NCI-H1436 treated with DMSO at 0.1 percent for 48 hours (cell line): ENCODE measurements around the gene TBPL2.
"Not testable (repeated sequence)": the region's sequence is repeated elsewhere in the genome, so short reads cannot be mapped to it uniquely, and the experiment has no call there.

ENCODE experiments used
- DNase-seq: peaks from one replicate; lab custom pipeline; 2025; lab: John Stamatoyannopoulos, UW

TBPL2 gene

DNA sequence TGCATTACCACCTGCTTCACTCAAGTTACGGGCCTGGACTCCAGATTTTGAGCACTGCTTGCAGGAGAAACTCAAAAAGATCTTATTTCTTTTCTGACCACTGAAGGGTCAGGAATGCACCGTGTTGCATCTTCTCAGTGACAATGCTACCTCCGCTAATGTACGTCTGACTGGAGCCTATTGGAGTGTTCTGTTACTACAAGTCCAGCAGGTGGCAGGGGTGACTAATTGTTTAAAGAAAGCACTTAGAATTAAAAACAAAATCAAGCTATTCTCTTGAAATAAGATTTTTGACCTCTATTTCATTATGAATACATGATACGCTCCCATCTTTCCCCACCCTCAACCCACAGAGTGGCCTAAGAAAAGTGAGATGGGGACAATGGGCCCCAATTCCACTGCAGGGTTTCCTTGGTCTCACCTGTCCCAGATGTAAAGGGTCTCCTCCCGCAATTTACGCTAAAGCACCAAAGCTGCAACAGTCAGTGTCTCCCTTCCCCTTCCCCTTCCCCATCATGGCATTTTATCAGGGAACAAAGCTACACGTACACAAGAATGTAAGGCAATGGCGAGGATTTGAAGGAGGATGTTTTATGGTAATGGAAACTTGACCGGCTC, 2.2 kb downstream of the TBPL2 start:
- DNase-seq, result no peak

DNA sequence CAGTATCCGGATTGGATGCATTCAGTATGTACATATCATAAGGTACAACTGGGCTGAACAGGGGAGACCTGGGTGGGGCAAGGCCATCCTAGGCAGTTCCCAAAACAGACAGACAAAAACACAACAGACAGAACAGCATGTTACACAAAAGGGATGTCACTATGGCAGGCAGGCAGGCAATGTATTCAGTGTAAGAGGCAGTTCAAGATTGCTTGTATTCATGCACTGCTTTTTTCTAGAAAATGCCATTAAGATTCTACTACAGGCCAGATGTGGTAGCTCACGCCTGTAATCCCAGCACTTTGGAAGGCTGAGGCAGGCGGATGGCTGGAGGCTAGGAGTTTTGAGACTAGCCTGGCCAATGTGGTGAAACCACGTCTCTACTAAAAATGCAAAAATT, 3.5 kb downstream of the TBPL2 start:
- DNase-seq, result no peak

DNA sequence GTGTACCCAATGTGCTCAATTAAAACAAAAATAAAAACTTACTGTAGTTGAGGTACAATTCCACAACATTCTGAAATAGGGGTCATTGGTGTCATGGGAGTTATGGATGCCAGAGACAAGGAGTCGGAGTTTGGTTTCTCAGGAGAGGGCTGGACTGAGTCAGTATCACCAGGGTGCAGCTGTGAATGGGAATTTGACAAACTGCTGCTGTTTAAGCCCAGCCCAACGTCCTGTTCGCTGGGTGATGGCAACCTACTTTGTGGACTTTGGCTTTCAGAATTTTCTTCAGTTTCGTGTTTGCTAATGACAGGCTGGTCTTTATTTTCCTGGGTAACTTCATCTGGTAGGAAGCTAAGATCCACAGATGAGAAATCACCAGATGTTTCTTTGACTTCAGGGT, 3.9 kb downstream of the TBPL2 start:
- no peak for DNase-seq

DNA sequence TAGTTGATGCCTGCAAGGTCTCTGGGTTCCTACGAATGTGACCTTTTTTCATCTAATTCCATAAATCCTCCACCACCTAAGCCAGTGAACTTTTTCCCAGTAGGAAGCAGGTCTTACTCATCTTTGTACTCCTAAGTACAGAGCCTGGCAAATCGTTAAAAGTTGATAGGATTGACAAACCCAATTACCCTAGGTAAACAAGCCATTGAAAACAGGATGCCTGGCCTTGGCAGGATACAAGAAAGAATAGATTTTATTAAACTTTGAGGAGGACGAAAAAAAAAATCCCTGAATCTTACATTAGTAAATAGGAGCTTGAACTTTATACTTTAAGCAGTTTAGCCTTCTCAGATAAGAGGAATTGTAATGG, 5.6 kb downstream of the TBPL2 start:
- no peak for DNase-seq

DNA sequence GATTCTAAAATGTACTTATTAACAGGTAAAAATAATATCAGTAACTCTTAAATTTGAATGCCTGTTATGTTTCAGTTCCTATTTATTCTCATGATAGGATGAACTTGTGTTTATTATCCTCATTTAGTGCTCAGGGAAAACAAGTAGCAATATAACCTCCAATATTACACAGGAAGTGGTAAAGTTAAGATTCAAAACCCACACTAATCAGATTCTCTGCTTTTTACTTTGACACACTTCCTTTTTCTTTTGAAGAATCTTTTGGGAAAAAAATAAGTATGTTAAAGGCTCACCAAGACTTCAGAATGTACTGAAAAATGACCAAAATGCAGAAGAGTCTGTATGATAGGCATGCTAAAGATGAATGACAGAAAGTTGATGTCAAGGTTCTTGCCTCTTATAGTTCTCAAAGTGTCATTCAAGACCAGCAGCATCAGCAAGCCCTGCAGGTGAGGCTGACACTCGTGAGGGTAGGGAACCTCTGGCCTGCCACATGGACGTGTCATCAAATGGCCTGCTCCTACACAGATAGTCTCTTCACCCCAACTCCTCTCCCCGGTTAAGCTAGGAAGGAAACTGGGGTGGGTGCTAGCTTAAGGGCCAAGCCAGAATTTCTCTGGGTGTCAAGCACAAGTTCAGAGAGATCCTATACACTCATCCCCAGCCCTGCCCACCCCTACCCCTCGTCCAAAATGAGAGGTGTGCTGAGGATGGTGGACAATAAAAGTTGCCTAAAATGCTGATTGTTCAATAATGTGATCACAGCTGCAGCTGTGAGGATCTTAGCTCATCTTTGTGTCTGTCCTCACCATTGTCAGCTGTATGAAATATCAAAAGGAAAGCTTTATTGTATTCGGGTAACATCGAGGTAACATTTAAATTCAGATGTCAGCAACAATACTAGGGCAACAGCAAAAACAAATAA, 6.3 kb downstream of the TBPL2 start:
- no peak for DNase-seq

DNA sequence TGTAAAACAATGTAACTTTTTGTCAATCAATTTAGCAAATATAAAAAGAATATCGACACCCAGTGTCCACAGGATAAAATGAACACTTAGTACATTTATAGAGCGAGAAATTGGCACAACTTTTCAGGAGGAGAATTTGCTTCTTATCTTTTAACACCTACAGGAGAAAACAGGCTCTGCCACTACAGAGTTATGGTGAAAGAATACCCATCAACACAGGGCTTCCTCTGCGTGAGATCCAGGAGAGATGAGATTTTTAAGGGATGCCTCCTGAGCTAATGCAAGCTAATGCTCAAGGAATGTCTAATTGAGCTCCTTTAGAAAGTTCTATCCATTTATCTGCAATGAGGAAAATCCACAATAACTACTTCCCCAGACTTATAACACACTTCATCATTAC, 7.8 kb downstream of the TBPL2 start:
- DNase-seq, result no peak

DNA sequence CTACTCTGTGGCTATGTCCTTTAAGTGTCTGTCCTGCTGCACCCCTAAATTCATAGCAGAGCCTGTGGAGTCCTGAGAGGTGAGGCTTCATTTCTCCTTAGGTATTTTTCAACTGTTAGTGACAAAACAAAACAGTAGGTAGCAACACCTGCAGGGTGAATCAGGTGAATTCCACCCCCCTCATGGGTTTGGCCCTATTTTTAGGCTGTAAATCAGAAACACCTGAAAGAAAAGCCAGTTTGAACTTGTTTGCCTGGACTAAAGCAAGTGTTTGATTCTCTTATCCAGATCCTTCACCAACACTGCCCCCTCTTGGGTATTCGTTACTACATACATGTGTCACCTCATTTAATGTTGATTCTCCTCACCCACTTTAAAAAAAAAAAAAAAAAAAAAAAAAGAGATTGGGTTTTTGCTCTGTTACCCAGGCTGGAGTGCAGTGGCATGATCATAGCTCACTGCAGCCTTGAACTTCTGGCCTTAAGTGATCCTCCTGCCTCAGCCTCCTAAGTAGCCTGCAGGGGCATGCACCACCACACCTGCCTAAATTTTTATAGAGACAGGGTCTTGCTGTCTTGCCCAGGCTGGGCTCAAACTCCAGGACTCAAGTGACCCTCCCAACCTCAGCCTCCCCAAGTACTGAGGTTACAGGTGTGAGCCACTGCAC, 10.3 kb downstream of the TBPL2 start:
- no peak for DNase-seq

DNA sequence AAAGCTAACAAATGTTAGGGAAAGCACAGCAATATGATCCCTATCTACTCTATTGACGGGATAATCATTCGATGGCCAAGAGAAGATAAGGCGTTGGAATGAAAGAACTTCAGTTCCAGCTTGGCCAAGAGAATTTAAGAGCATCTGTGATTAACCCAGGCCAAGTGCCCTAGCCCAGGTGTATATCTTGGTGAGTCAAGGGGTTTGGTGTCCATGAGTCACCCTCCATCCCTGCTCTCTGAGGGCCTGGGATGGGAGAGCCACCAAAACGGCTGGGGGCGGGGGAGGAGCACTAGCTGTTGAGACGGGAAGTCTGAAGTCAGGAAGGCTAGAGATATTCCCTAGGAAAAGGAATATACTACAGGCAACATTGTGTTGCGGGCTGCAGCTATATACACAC, 13.0 kb downstream of the TBPL2 start:
- no peak for DNase-seq

DNA sequence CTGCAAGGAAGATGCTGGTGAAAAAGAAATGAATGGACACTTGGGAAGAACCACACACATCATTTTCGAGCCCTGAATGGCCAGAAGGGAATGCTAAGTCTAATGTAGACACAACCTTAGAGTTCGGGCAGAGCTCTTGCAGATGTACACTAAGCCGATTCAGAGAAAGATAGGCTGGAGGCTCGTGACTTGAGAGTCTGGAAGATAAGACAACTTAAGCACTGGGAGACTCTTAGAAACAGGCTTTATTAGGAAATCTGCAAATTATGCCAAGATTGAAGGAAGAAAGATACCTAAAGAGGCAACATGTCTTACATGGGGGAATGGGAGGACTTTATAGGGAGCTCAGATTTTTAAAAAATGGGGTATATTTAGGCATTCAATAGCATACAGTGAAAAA, 13.5 kb downstream of the TBPL2 start:
- DNase-seq, result no peak

DNA sequence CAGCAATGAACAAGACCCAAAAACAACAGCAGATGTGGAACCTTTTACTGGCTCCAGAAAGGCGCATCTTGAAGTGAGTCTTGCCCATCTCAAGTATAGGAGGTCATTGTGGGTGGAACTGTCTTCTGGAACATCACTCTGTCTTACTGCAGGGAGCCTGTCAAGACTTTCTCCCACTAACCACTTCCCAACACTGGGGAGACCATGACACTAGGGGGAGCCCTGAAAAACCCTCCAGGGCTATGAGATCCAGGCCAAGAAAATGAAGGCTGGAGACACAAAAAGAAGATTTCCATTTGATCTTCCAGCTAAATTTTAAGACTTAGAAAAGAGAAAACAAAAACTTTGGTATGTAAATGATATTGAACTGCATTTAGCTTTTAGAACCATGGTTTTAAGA, 15.3 kb downstream of the TBPL2 start:
- DNase-seq, result no peak

DNA sequence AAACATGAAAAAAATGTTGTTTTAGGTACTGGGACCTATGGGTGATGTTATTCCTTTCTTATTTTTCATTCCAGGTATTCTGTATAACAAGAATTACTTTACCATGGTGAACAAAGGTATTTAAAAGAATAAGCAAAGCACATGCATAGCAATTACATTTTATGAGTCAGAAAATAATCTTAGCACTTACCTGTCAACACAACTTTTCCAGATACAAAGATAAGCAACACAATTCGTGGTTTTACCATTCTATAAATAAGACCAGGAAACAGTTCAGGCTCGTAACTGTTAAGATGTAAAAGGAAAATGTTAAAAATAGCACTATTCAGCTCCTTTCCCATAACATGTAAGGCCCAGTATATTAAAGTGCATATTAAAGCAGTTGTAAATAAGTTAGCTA, 16.4 kb downstream of the TBPL2 start:
- DNase-seq, result no peak

DNA sequence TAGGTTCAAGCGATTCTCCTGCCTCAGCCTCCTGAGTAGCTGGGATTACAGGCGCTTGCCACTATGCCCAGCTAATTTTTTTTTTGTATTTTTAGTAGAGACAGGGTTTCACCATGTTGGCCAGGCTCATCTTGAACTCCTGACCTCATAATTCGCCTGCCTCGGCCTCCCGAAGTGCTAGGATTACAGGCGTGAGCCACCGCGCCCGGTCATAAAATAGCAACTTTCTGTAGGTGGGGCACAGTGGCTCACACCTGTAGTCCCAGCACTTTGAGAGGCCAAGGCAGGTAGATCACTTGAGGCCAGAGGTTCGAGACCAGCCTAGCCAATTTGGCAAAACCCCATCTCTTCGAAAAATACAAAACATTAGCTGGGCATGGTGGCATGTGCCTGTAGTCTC, 18.1 kb downstream of the TBPL2 start:
- DNase-seq, result not testable (repeated sequence)

DNA sequence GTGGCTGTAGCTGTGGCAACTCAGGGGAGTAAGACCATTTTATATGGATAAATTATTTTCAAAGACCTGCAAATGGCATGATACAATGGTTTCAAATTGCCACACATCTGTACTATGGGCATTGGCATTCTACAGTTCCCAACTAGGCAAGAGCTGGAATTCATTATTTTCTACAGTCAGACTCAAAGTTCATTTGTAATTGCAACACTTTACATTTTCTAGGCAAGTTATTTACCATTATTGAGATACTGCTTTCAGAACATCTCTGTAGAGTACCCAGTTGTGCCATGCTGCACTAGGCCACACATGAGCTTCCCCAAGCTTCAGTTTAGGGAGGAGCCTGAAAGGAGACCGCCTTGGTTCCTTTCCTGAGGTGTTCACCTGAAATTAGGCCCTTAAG, 20.8 kb downstream of the TBPL2 start:
- no peak for DNase-seq

DNA sequence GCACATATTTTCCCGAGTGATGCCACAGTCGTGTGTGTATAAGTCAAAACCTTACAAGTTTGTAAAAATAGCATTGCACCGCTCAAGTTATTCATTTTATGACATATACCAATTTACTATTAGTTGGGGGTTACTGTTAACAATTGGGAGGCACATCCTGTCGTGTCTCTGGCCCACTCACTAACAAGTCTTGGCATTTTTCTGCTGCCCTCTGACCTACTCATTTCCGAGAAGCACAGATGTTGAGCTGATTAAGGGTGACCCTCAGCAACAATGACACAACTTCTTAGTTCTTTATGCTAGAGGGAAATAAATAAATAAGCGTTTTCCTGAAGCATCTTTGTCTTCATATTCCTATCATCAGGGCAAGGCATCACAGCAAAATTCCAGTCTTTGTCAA, 22.0 kb downstream of the TBPL2 start:
- no peak for DNase-seq

DNA sequence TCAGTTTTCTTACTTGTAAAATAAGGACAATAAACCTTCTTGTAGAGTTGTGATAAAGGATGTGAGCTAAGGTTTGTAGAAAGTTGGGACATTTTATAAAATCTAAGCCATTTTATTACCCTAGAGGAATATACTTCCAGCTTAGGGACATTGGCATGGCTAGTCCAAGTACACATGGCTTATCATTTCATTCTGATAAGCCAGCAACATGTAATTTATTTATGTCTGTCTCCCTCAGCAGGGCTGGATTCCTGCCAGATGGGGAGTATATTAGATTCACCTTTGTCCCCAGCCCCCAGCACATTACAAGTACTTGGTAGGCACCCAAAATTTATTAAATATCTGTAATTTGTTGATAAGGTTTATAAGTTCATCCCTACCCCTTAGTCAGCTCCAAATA, 22.5 kb downstream of the TBPL2 start:
- DNase-seq, result no peak

DNA sequence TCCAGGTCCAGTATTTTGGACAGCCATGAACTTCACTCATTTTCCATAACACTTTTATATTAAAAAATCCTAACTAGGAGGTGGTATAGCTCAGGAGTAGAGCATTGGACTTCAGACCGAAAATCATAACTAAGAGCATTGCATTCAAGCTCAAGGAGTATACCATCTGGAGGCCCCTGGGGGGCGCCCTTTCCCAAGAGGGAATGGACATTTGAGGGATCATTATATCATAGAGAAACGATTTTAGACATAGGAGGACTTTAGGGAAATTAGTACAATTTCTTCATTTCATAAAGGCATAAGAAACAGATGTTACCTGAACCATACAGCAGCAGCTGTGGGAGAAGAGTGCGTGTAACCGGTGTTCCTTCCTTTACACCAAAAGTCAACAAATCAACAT, 23.6 kb downstream of the TBPL2 start:
- DNase-seq, result no peak

DNA sequence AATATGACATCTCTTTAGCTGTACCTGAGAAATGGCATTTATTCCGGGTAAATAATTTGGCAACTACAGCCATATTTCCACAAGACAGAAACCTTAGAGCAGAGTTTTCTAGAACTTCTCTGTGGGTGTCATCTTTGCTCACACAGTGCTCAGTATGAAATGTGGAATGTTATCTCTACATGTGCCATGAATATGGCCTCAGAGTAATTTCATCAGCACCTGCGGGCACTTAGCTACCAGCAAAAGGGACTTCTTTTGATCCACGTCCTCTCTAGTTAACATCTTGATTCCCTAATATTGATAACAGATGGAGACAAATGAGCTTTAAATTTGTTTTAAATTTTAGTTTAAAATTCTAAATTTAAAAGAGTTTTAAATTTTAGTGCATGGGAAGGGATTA, 25.9 kb downstream of the TBPL2 start:
- no peak for DNase-seq

DNA sequence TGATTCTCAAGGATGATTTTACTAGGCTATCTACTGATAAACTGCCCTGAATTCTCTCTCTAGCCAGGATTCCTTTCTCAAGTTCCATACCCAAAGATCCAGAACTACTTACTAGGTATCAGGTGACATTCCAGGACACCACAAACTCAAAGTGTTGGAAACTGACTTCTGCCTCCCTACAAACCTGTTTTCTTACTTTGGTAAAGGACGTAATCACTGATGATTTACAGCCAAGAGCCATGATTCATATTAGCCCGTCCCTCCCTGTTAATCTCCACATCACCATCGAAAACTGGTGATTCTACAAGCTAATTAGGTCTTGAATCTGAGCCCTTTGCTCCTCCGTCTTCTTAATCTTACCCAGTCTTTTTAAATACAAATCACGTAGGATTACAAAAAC, 27.7 kb downstream of the TBPL2 start:
- no peak for DNase-seq

DNA sequence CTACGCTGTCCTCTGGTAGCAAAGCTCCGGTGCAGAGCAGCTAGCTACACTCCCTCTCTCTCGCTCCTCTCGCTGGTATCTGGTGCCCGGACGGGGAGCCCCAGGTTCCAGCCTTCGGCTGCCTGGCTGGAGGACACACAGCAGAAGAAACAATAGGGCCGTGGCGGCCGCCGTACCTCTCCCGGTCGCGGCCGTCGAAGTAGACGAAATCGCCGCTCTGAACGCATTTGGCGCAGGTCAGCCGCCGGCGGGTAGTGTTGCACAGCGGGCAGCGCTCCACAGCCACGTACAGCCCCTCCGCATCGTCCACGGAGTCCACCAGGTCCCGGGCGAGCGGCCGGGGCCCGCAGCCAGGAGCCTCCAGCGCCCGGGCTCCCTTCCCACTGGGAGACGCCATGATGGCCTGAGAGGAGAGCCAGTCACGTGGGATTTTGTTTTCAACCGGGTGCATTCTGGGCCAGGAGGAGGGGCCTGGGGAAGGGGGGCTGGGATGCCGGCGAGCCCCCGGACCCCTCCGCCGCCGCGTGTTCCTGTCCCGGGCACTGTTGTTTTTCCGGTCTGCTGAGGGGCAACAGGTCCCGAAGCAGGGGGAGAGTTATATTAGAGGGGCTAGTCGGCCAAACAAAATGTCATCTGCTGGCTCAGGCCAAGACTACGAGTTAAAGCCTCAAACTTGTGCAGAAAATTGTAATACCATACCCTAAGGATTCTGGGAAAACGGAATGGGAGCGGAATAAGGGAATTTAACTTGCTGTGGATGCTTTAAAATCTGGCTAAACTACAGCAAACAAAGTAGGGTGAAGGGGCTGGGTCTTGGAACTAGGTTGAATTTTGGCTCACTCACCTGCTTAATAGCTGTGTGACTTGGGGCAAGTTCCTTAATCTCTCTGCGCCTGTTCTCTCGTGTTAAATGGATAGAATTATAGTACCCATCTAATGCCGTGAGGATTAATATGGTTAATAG, 28.7 kb downstream of the TBPL2 start, which contains the start of gene ATG14:
ATG14 (minus strand) TSS at position 405 of the 964 bp plus-strand sequence; CDS start at position 397, 8 bp downstream.
- DNase-seq, result no peak

DNA sequence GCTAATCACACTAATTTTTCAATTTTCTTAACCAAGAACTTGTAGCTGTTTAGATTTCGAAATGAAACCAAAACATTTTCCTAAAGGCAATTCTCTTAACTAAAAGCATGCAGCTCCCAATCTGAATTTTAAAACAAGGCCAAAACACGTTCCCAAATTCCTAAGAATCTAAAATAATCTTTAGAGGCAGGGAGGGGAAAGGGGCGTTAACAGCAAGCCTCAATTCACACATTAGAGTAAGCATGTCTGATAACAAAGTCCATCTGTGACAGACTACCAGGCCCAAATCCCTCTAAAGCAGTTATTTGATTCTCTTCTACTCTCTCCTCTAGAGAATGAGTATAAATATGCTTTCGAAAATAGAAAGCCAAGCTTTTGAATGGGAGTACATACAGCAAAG, 29.5 kb downstream of the TBPL2 start:
- no peak for DNase-seq

DNA sequence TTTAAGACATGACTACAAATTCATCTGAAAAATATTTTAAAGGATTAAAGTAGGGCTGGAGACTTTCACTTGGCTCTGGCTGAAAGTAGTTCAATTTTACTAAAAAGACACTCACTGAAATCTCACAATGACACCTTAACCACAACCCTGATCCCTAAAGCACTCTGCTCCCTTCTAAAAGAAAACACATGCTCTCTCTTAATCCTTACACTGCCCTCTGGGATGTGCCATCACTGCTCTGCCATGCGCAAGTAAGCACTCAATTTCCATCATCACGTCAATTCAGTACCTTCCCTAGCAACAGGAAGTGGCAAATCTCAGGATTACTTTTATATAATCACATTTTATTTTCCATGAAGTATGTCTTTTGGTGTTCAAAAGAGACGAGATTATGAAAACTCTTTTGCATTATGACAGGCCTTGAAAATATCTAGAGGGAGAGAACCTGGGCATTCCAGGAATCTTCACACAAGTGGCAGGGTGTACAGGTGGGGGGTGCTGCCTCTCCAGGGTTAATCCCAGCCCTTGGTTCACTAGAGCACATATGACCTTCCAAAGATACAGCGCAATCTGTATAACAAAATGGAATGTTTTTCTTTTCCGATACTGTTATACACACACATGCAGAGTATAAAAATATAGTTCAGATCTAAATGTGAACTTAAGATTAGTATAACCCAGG, 36.1 kb downstream of the TBPL2 start:
- DNase-seq, result no peak
